Psoas muscle (tissue), 8 donors: ENCODE data around the gene LRRC45. TPM values are rescaled to one million over a fixed set of nuclear protein-coding genes. Genes with fewer than 3 reads are reported as not detected.

Source experiments
- ATAC-seq, 4 donors: fragments of 200-7000 bp; cut with Tn5 transposase; one replicate each; pipeline ENCODE4 v1.9.1; 2020; ENCODE audit warnings: moderate library complexity in 3 of 4, mild to moderate bottlenecking in 2 of 4
- DNase-seq, 2 donors: peaks; one replicate each; pipeline ENCODE4 v3.0.0-alpha.2; 2020
- H3K27ac ChIP-seq: fragments of 200-600 bp; one replicate; pipeline ENCODE4 v1.8.0; 2022
- H3K27me3 ChIP-seq, 3 donors: fragments of 200-600 bp in 1 of 3; one replicate each; pipeline versions ENCODE4 v1.6.1 to v1.8.0; 2013 to 2022; ENCODE audit warnings: low read length in 2 of 3, mild to moderate bottlenecking in 2 of 3, moderate library complexity in 1 of 3; ENCODE audit not compliant: insufficient read depth in 3 of 3
- H3K36me3 ChIP-seq, 2 donors: fragments of 200-600 bp in 1 of 2; one replicate each; pipeline versions ENCODE4 v1.6.1 to v1.8.0; 2013 to 2022; ENCODE audit warnings: low read depth in 1 of 2, mild to moderate bottlenecking in 1 of 2, moderate library complexity in 1 of 2; ENCODE audit not compliant: insufficient read depth in 1 of 2
- H3K4me1 ChIP-seq: fragments of 200-600 bp; one replicate; pipeline ENCODE4 v1.8.0; 2022
- H3K4me3 ChIP-seq: fragments of 200-600 bp; one replicate; pipeline ENCODE4 v1.8.0; 2022; ENCODE audit warnings: mild to moderate bottlenecking
- H3K9me3 ChIP-seq: fragments of 200-600 bp; one replicate; pipeline ENCODE4 v1.8.0; 2022
- CTCF ChIP-seq: fragments of 200-600 bp; IDR thresholded peaks from one replicate; pipeline ENCODE4 v1.8.0; 2022; ENCODE audit warnings: antibody characterized with exemption
- WGBS, 3 donors: extraction: QIAGEN DNeasy Blood & Tissue Kit; methylation state at CpG; one replicate each; pipeline versions ENCODE4 v1.1.6 to v1.1.7; 2013; 5-methylcytosine and 5-hydroxymethylcytosine counted together
- intact Hi-C, 2 donors: fragments of 100-400 bp; cut with DNase I; formaldehyde crosslinking; loops; one replicate each; pipeline versions ENCODE4 v1.11.0 to v1.14.2; 2022
- polyA plus RNA-seq, 3 donors: library from polyadenylated mRNA; stranded (reverse); fragments of 200-250 nt; gene quantifications; one replicate each; pipeline ENCODE4 v1.2.3, GENCODE V29; 2013
- total RNA-seq, 4 donors: library from RNA; stranded (reverse); fragmentation: NEBNext Ultra II Directional in 2 of 4; extraction: Animal tissue kit (Norgen Biotek cat#: 25700) in 2 of 4; gene quantifications; one replicate each; pipeline versions ENCODE4 v1.2.1 to v1.2.4, GENCODE V29; 2021 to 2023
- donor health status: healthy with polysubstance abuse.
- donor health status: DM: no; HTN: no; CAD: no; lungs with moderate emphysema.
- donor health status: Bipolar disorder and iron deficiency.
- donor health status: healthy.
- donor health status: DM: yes; HTN: yes; CAD: no.
- donor health status: DM: no; HTN: no; CAD: no.
- donor health status: DM: no; HTN: no; CAD: no.
- donor health status: DM: yes; HTN: yes; CAD: no.

The LRRC45 gene
- total and polyA plus RNA-seq, 7 donors, result 1.4 to 7.1 (median 3.0) TPM

DNA sequence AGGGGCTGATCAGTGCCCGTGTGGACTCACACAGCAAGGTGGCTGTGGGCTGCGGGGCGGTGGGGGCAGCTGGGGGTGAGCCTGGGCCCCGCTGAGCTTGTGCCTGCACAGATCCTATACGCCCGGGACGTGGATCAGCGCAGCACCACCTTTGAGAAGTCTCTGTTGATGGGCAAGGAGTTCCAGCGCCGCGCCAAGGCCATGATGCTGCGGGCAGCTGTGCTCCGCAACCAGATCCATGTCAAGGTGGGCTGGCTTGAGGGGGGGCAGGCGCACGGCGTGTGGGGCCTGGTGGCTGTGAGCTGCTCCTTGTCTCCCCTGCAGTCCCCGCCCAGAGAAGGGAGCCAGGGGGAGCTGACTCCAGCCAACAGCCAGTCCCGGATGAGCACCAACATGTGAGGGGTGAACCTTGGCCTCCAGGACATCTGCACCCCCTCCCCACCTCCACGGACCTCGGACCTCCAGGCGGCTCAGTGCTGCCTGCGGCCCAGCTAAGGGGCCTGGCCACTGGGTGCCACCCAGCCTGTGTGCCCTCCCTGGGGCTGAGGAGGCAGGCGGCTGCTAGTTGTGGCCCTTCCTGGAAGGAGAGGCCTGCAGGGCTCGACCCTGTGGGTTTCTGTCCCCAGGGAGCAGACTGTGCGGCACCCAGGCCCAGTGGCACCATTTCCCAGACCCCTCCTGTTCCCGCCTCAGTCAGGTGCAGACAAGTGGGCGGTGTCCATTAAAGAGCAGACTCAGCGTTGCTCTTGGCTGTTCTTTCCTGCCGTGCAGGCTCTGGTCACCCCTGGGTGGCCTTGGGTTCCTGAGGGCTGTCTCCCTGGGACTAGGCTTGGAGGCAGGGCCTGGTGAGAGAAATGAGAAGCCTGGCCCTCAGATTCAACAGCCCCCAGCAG is 33.9 kb downstream of the LRRC45 start:
- ATAC-seq (no peak), DNase-seq (peak; percentile 16 to 53)
- H3K4me3 ChIP-seq, result no peak overlapping the region
- H3K27me3 ChIP-seq, result no peaks in the 10 kb centered on the region
- no peak for TF ChIP-seq CTCF
- H3K36me3 ChIP-seq, result peaks cover 7 to 85% of the 10 kb centered on the region in 2 donors
- H3K4me1 ChIP-seq, result peaks cover 15% of the 10 kb centered on the region
- intact Hi-C loops, result no loop called here
- no peaks in the 10 kb centered on the region for H3K9me3 ChIP-seq
- no peak overlapping the region for H3K27ac ChIP-seq
- WGBS, 3 donors, result 79 to 86% (median 81%) methylated on average over 28 to 29 of the region's 29 CpGs

DNA sequence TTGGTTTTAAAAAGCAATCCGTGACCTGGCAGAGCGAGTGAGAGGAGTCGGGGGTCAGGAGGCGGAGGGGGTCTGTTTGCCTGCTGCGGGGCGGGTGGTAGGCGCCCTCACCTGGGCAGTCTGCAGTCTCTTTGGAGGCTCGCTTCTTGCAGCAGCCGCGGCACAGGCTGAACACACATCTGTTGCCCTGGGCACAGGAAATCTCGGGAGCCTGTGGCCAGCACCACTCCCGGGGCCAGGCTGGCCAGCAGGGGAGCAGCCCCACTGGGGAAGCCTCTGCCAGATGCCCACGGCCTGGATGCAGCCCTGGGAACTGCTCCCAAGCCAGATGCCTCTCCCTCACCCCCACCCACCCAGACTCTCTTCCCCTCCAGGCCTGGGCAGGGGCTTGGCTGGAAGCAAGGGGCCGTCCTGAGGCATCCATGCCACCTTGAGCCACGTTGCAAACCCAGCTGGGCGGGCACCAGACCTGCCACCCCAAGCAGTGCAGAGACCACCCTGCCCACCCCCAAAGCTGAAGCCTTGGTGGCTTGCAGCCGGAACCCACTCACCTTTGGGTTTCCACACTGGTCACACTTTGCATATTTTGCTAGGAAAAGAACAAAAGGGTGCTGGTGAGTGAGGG is 35.2 kb downstream of the LRRC45 start:
- no peak overlapping the region for H3K4me3 ChIP-seq
- TF ChIP-seq CTCF, result no peak
- H3K36me3 ChIP-seq, result peaks cover 10 to 98% of the 10 kb centered on the region in 2 donors
- 51 to 67% (median 58%) methylated on average over 17 of the region's 17 CpGs for WGBS, 3 donors
- DNase-seq (peak in 1 of 2 donors; percentile 11), ATAC-seq (no peak)
- H3K4me1 ChIP-seq, result peaks cover 4% of the 10 kb centered on the region
- no peaks in the 10 kb centered on the region for H3K27me3 ChIP-seq
- no peaks in the 10 kb centered on the region for H3K9me3 ChIP-seq
- intact Hi-C loops, result no loop called here
- H3K27ac ChIP-seq, result no peak overlapping the region

- Histone ChIP-seq H3K36me3 (peaks cover 10 to 98% of the 10 kb centered on the region in 2 donors), H3K4me1 (no peaks in the 10 kb centered on the region), H3K4me3 (no peak overlapping the region), H3K9me3 (no peaks in the 10 kb centered on the region), H3K27ac (no peak overlapping the region), H3K27me3 (no peaks in the 10 kb centered on the region)
- intact Hi-C loops, result no loop called here
- DNase-seq, result peak; percentile 8 to 39
- WGBS, 3 donors, result 66 to 72% (median 67%) methylated on average over 9 to 10 of the region's 10 CpGs
- TF ChIP-seq CTCF, result no peak
- no peak for ATAC-seq
Measured at GRCh38 chr17:82058855-82059249, 35.7 kb downstream of the LRRC45 start.

GRCh38 chr17:82059272-82060000 is 36.3 kb downstream of the LRRC45 start:
- no peak overlapping the region for H3K4me3 ChIP-seq
- peaks cover 10 to 98% of the 10 kb centered on the region in 2 donors for H3K36me3 ChIP-seq
- 53 to 61% (median 53%) methylated on average over 19 of the region's 19 CpGs for WGBS, 3 donors
- no peak for ATAC-seq
- H3K9me3 ChIP-seq, result no peaks in the 10 kb centered on the region
- no peak overlapping the region for H3K27ac ChIP-seq
- no peak for TF ChIP-seq CTCF
- intact Hi-C loops, result no loop called here
- H3K4me1 ChIP-seq, result peaks cover 4% of the 10 kb centered on the region
- H3K27me3 ChIP-seq, result no peaks in the 10 kb centered on the region
- DNase-seq, result peak in 1 of 2 donors; percentile 45
